GM23338 (cell line): Measurements from ENCODE around the gene TENM3.

Experiments
- CREB1 ChIP-seq: fragments of 250-450 bp; sonication (Bioruptor Pico); IDR thresholded peaks from 2 replicates; pipeline ENCODE4 v1.5.0; 2020; ENCODE audit warnings: low read depth, mild to moderate bottlenecking, moderate library complexity
- CTCF ChIP-seq, 2 experiments: fragments of 200-600 bp in 1 of 2; sonication (generic) in 1 of 2; conservative IDR thresholded peaks; 2 replicates each; pipeline versions ENCODE4 v1.5.1 to v1.6.1; 2016 to 2017; ENCODE audit warnings: antibody characterized with exemption in 2 of 2, low read depth in 2 of 2, mild to moderate bottlenecking in 2 of 2, moderate library complexity in 1 of 2
- ETS1 ChIP-seq: IDR thresholded peaks from 2 replicates; pipeline ENCODE4 v1.6.1; 2016; ENCODE audit warnings: antibody characterized with exemption
- EZH2 ChIP-seq: fragments of 200-600 bp; sonication (generic); IDR thresholded peaks from one replicate; pipeline ENCODE4 v1.8.0; 2017; ENCODE audit warnings: antibody characterized with exemption, mild to moderate bottlenecking, low read depth; ENCODE audit not compliant: unreplicated experiment
- EZH2phosphoT487 ChIP-seq: fragments of 200-600 bp; sonication (generic); IDR thresholded peaks from one replicate; pipeline ENCODE4 v1.8.1; 2018; ENCODE audit warnings: antibody characterized with exemption; ENCODE audit not compliant: unreplicated experiment
- JUNB ChIP-seq: IDR thresholded peaks from one replicate; pipeline ENCODE4 v1.6.1; 2016; ENCODE audit warnings: antibody characterized with exemption; ENCODE audit not compliant: unreplicated experiment
- NANOG ChIP-seq: IDR thresholded peaks from 2 replicates; pipeline ENCODE4 v1.6.1; 2016; ENCODE audit warnings: antibody characterized with exemption, borderline replicate concordance
- POLR2AphosphoS5 ChIP-seq: IDR thresholded peaks from 2 replicates; pipeline ENCODE4 v1.6.1; 2016; ENCODE audit warnings: antibody characterized with exemption, low read depth
- REST ChIP-seq: IDR thresholded peaks from one replicate; pipeline ENCODE4 v1.6.1; 2018; ENCODE audit warnings: antibody characterized with exemption; ENCODE audit not compliant: unreplicated experiment
- STAT1 ChIP-seq: IDR thresholded peaks from one replicate; pipeline ENCODE4 v1.6.1; 2016; ENCODE audit warnings: antibody characterized with exemption; ENCODE audit not compliant: unreplicated experiment
- ZNF114 ChIP-seq: fragments of 250-450 bp; sonication (Bioruptor Pico); IDR thresholded peaks from 2 replicates; pipeline ENCODE4 v1.5.0; 2020; ENCODE audit warnings: mild to moderate bottlenecking, moderate library complexity
- ZNF331 ChIP-seq: fragments of 250-450 bp; sonication (Bioruptor Pico); IDR thresholded peaks from 2 replicates; pipeline ENCODE4 v1.5.0; 2020; ENCODE audit warnings: low read depth, mild to moderate bottlenecking, moderate library complexity

DNA sequence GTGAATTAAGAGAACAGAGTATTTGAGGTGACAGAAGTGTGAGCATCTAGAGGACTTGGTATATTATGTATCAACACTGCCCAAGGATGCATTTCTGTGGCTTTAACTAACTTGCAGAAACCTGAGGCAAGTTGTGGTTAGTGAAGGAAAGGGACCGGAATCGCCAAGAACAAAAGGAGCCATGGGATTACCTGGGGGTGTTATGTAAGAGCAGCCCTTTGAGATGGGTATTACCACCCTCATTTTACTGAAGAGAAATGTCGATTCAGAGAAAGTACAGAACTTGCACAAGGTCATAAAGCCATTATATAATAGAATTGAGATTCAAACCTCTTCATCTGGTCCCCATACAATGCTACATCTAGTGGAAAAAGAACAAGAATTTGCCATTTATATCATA lies 14.3 kb downstream of the TENM3 start:
- TF ChIP-seq POLR2AphosphoS5, result no peak
- no peak for TF ChIP-seq REST
- TF ChIP-seq CTCF (conservative IDR thresholded peaks at IDR 0.05; ENCODE audit: low read depth in 2 of 2), result no peak
- no peak for TF ChIP-seq EZH2
- no peak for TF ChIP-seq ZNF331
- TF ChIP-seq ETS1, result no peak
- no peak for TF ChIP-seq EZH2phosphoT487
- TF ChIP-seq CREB1, result no peak
- no peak for TF ChIP-seq NANOG
- no peak for TF ChIP-seq JUNB
- TF ChIP-seq ZNF114 (CRISPR knock-in tag), result no peak
- TF ChIP-seq STAT1, result no peak
